ENCODE measurements around the gene ACAN.

DNA sequence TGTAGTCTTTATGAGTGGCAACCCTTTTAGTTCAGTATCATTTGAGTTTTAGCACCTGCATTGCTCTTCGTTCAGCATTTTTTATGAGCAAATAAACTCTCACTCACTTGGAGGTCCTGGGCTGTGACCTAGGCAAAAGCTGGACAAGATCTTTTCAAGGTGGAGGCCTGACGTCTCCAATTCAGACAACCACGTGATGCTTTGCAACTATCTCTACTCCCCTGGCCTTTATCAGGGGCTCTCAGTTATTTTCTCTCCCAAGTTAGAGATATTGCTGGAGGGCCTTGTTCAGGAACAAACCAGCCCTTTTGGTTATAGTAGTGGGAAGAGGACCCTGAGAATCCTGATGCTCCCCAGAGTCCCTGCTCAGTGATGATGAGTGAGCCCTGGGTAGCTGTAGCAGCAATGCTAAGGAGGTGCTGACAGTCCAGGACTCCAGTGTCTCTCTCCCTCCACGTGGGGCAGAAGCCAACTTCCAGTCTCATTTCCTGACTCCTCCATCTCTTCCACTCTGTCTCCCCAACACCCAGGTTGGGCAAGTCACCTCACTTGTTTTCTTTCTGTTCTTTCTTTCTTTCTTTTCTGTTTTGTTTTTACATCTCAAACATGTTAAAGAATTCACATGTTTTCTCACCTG is 61.7 kb downstream of the ACAN start:
- TF ChIP-seq MXD4 (CRISPR knock-in tag; IDR thresholded peaks at IDR 0.05; ENCODE audit: borderline replicate concordance), result no peak
- TF ChIP-seq SOX15 (CRISPR knock-in tag; IDR thresholded peaks at IDR 0.05), result no peak
- TF ChIP-seq, protein P1, sequence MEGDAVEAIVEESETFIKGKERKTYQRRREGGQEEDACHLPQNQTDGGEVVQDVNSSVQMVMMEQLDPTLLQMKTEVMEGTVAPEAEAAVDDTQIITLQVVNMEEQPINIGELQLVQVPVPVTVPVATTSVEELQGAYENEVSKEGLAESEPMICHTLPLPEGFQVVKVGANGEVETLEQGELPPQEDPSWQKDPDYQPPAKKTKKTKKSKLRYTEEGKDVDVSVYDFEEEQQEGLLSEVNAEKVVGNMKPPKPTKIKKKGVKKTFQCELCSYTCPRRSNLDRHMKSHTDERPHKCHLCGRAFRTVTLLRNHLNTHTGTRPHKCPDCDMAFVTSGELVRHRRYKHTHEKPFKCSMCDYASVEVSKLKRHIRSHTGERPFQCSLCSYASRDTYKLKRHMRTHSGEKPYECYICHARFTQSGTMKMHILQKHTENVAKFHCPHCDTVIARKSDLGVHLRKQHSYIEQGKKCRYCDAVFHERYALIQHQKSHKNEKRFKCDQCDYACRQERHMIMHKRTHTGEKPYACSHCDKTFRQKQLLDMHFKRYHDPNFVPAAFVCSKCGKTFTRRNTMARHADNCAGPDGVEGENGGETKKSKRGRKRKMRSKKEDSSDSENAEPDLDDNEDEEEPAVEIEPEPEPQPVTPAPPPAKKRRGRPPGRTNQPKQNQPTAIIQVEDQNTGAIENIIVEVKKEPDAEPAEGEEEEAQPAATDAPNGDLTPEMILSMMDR (IDR thresholded peaks at IDR 0.05), result no peak
- TF ChIP-seq, protein P2, sequence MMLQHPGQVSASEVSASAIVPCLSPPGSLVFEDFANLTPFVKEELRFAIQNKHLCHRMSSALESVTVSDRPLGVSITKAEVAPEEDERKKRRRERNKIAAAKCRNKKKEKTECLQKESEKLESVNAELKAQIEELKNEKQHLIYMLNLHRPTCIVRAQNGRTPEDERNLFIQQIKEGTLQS (CRISPR knock-in tag; conservative IDR thresholded peaks at IDR 0.05), result no peak
- TF ChIP-seq, protein P3, sequence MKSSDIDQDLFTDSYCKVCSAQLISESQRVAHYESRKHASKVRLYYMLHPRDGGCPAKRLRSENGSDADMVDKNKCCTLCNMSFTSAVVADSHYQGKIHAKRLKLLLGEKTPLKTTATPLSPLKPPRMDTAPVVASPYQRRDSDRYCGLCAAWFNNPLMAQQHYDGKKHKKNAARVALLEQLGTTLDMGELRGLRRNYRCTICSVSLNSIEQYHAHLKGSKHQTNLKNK (CRISPR knock-in tag; IDR thresholded peaks at IDR 0.05), result no peak
- TF ChIP-seq, protein P4, sequence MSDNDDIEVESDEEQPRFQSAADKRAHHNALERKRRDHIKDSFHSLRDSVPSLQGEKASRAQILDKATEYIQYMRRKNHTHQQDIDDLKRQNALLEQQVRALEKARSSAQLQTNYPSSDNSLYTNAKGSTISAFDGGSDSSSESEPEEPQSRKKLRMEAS (CRISPR knock-in tag; IDR thresholded peaks at IDR 0.05), result no peak
- no peak for TF ChIP-seq TEAD4 (CRISPR knock-in tag; IDR thresholded peaks at IDR 0.05)
- TF ChIP-seq, protein P5, sequence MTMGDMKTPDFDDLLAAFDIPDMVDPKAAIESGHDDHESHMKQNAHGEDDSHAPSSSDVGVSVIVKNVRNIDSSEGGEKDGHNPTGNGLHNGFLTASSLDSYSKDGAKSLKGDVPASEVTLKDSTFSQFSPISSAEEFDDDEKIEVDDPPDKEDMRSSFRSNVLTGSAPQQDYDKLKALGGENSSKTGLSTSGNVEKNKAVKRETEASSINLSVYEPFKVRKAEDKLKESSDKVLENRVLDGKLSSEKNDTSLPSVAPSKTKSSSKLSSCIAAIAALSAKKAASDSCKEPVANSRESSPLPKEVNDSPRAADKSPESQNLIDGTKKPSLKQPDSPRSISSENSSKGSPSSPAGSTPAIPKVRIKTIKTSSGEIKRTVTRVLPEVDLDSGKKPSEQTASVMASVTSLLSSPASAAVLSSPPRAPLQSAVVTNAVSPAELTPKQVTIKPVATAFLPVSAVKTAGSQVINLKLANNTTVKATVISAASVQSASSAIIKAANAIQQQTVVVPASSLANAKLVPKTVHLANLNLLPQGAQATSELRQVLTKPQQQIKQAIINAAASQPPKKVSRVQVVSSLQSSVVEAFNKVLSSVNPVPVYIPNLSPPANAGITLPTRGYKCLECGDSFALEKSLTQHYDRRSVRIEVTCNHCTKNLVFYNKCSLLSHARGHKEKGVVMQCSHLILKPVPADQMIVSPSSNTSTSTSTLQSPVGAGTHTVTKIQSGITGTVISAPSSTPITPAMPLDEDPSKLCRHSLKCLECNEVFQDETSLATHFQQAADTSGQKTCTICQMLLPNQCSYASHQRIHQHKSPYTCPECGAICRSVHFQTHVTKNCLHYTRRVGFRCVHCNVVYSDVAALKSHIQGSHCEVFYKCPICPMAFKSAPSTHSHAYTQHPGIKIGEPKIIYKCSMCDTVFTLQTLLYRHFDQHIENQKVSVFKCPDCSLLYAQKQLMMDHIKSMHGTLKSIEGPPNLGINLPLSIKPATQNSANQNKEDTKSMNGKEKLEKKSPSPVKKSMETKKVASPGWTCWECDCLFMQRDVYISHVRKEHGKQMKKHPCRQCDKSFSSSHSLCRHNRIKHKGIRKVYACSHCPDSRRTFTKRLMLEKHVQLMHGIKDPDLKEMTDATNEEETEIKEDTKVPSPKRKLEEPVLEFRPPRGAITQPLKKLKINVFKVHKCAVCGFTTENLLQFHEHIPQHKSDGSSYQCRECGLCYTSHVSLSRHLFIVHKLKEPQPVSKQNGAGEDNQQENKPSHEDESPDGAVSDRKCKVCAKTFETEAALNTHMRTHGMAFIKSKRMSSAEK (CRISPR knock-in tag; IDR thresholded peaks at IDR 0.05; ENCODE audit: borderline replicate concordance), result no peak
- TF ChIP-seq IRF2 (CRISPR knock-in tag; IDR thresholded peaks at IDR 0.05; ENCODE audit: borderline replicate concordance, low read depth), result no peak
- TF ChIP-seq, protein P6, sequence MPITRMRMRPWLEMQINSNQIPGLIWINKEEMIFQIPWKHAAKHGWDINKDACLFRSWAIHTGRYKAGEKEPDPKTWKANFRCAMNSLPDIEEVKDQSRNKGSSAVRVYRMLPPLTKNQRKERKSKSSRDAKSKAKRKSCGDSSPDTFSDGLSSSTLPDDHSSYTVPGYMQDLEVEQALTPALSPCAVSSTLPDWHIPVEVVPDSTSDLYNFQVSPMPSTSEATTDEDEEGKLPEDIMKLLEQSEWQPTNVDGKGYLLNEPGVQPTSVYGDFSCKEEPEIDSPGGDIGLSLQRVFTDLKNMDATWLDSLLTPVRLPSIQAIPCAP (CRISPR knock-in tag; IDR thresholded peaks at IDR 0.05), result no peak
- TF ChIP-seq, protein P7, sequence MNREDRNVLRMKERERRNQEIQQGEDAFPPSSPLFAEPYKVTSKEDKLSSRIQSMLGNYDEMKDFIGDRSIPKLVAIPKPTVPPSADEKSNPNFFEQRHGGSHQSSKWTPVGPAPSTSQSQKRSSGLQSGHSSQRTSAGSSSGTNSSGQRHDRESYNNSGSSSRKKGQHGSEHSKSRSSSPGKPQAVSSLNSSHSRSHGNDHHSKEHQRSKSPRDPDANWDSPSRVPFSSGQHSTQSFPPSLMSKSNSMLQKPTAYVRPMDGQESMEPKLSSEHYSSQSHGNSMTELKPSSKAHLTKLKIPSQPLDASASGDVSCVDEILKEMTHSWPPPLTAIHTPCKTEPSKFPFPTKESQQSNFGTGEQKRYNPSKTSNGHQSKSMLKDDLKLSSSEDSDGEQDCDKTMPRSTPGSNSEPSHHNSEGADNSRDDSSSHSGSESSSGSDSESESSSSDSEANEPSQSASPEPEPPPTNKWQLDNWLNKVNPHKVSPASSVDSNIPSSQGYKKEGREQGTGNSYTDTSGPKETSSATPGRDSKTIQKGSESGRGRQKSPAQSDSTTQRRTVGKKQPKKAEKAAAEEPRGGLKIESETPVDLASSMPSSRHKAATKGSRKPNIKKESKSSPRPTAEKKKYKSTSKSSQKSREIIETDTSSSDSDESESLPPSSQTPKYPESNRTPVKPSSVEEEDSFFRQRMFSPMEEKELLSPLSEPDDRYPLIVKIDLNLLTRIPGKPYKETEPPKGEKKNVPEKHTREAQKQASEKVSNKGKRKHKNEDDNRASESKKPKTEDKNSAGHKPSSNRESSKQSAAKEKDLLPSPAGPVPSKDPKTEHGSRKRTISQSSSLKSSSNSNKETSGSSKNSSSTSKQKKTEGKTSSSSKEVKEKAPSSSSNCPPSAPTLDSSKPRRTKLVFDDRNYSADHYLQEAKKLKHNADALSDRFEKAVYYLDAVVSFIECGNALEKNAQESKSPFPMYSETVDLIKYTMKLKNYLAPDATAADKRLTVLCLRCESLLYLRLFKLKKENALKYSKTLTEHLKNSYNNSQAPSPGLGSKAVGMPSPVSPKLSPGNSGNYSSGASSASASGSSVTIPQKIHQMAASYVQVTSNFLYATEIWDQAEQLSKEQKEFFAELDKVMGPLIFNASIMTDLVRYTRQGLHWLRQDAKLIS (CRISPR knock-in tag; IDR thresholded peaks at IDR 0.05; ENCODE audit: borderline replicate concordance), result no peak
- TF ChIP-seq, protein P8, sequence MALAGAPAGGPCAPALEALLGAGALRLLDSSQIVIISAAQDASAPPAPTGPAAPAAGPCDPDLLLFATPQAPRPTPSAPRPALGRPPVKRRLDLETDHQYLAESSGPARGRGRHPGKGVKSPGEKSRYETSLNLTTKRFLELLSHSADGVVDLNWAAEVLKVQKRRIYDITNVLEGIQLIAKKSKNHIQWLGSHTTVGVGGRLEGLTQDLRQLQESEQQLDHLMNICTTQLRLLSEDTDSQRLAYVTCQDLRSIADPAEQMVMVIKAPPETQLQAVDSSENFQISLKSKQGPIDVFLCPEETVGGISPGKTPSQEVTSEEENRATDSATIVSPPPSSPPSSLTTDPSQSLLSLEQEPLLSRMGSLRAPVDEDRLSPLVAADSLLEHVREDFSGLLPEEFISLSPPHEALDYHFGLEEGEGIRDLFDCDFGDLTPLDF (CRISPR knock-in tag; IDR thresholded peaks at IDR 0.05), result no peak

Measured in WTC11 (cell line).